ENCODE data around the gene PDGFRA.
A peak's percentile ranks its signal among the peaks of the same experiment; 100 is the strongest.
"Not testable (repeated sequence)": the region's sequence is repeated elsewhere in the genome, so short reads cannot be mapped to it uniquely, and the experiment has no call there.

PDGFRA gene

DNA sequence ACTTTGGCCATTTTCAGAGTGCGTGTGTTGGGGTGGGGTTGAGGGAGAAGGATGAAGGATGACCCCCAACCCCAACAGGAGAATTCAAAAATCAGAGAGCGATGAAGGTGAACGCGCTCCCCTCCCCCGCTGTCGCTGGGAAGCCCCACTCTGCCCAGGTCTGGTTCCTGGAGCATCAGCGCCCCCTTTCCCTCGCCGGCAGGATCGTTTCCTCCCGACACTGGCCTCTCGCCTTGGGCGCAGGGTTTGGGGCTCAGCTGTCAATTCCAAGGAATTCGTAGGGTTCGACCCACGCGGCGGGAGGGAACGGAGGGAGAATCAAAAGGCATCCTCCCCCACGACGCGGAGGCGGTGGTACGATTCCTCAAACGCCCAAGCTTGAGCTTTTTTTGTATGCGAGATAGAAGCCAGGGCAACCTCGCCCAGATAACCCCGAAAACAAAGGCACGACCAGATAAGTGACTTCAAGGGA lies 1.0 kb upstream of the PDGFRA start:
- peak in 1 of 2 donors; percentile 57 for DNase-seq

DNA sequence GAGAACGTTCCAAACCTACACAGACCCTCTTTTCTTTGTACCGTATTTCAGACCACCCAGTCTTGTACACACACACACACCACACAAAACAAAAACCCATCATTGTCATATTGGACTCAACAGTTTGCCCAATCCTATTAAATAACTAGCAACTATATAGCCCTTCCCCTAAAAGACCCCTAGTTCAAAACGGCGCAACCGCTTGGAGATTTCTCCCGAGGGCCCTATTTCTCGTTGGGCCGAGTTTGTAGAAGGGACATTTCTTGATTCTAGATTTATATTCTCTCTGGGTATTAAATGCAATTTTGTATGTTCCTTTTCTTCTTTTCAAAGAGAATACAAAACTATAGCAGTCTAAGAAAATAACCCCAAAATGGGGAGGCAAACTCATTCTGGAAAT lies 547 bp upstream of the PDGFRA start:
- no peak for DNase-seq

DNA sequence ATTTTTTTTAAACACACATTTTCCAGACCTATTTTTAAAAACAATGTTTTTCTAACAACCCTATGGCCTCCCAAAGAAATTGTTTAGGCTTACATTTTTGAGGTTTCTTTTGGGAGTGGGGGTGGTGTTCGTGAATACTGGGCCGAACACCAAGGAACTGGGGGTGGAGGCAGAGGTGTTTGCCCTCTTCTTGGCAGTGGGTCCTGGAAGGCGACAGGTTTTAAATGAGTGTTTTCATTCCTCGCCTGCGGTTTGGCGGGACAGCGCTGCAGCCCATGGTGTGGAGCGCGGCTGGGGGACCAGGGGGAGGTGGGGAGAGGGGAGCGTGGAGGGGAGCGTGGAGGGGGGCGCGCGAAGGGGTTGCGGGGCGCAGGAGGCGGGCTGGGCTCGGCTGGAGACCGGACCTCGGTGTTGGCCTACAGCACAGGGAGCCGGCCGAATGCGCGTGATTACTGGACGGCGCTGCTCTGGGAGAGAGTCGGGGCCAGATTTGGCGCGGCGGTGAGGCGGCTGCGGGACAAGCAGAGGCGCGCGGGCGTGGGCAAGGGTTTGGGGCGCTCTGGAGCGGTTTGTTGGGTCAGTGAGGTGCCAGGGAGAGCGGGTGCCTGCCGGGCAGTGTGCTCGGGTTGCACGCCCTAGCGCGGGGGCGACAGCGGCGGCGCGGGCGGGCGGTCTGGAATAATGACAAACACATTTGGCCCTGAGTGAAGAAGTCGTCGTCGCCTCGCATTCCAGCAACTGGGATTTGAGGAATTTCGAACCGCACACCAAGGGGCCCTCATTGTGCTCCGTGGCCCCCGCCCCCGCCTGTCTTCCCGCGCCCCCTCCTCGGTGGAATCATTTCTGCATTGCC lies 764 bp downstream of the PDGFRA start:
- no peak for DNase-seq

DNA sequence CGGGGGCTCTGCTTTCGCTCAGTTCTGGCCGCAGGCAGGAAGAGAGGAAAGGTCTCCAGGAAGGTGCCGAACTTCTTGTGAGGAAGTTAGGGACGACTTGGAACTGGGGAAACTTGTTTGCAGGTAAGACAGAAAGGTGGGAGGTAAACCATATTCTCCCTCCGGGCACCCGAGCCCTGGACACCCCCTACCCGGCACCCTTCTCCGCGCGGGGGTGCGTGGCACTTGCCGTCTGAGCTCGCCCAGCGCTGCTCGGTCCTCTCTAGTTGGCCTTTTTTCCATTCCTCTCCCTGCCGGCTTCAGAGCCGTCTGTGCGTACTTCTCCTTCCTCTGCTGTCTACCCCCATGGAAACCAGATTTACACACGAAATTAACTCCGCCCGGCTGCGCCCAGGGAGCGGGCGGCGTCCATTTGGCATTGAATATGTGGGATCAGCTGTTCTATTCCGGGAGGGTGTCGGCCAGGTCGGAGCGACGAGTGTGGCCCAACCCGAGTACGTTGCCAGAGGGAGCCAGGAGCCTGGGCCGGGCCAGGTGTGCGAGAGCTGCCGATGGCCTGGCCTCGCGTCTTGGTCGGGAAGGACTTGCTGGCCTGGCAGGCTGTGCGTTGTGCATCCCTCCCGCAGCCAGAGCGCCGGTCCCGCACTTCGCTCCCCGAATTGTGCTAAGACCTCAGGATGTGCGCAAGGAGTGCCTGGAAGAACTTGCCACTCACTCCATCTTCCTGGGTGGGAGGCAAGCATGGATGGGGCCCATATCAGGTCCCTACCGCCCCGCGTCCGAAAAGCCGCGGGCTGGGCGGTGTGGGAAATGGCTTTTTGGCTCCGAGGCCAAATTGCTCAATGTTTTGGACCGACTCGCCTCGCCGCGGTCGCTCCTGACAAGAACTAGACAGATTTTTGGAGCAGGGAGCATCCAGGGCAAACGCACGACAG lies 1.7 kb downstream of the PDGFRA start:
- no peak for DNase-seq

DNA sequence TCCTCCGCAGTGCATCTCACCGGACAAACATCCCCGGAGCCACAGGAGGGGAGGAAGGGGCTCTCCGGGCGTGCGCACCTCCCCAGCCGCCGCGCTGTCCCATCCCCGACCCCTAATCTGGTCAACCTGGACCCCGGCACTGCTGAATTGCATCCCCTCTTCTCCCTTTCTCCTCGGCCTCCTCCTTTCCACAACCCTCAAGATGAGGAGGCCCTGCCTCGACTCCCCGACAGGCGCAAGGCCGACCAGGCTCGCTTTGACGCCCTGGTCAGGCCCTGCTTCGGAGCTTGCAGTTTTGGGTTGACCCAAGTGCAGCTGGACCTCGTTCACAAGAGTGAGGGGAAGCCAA lies 2.3 kb downstream of the PDGFRA start:
- no peak for DNase-seq

DNA sequence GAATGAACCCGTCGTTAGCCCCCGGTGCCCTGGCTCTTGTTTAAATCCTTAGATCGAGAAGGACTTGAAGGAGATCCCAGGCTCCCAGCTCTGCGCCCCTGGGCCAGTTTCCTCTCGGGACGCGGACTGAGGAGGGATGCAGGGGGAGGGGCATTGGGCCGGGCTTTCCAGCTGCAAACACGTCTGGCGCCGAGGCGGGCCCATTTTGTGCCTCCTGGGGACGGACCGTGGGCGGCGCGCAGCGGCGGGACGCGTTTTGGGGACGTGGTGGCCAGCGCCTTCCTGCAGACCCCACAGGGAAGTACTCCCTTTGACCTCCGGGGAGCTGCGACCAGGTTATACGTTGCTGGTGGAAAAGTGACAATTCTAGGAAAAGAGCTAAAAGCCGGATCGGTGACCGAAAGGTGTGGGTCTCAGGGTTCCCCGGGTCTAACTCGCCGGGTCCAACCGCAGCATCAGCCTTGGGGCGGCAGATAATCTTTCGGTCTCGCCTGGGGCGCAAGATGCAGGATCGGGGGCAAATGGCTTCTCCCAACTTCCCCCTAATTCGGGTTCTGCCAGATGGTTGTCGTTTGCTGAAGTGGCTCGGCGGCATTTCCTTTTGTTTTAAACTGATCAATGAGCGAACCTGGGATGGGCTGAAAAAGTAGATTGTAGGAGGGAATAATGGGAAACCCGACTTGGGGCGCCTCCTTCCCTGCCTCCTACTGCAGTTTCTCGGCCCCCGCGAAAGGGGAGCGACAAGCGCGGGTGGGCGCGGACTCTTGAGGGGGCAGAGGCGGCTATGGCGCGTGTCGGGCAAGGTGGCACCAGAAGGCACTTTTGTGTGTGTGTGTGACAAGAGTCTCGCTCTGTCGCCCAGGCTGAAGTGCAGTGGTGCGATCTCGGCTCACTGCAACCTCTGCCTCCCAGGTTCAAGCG lies 2.9 kb downstream of the PDGFRA start:
- no peak for DNase-seq

DNA sequence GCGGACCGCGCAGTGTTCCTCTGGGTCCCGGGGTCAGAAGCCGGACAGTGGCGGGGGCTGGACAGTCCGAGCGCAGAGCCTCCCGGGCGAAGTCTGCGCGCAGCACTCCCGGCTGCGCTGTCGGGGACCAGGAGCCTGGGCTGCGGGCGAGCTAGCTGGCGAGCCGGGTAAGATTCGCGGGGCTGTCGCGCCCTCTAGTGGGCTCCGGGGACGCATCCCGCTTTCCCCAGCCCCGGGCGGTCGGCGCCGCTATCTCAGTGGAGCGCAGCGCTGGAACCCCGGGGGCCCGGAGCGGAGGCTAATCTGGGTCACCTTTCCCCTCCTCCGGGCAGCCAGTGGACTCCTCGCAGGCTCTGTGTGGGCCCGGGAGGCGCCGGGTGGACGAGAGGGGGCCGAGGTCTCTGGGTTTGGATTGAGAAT lies 4.2 kb downstream of the PDGFRA start:
- DNase-seq: peak; percentile 78 to 84

DNA sequence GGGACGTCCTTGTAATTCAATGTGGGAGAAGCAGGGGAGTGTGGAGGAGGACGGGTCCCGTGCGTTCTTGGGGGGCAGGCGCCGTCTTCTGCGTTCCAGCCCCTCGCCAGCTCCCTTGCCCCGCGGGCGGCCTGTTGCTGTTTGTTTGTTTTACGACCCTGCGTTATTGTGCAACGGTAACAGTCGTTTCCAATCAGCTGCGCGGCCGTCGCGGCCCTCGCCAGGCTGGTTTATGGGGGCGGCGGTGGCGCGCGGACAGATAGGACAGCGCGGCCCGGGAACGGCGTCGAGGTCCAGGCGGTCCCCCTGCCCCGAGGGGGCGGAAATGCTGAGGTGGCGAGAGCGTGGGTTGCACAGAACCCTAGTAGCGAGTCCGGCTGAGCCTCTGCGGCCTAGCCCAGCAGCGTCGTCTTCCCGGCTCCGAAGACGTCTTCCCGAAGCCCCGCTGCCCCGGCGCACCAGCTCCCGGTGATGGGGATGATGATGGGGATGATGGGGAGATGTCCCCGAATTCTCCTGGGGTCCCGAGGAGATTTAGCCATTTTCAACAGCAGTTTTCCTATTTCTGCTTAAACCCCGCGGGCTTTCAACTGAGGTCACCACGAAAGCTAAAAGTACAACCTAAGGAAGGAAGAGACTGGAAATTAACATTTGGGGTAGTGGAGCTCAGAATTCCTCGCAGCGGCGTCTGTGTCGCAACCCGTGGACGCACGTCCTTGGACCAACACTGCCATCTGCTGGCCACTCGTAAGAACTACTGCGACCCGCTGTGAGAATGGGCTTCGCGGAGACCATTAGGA lies 4.8 kb downstream of the PDGFRA start:
- peak; percentile 63 to 72 for DNase-seq

DNA sequence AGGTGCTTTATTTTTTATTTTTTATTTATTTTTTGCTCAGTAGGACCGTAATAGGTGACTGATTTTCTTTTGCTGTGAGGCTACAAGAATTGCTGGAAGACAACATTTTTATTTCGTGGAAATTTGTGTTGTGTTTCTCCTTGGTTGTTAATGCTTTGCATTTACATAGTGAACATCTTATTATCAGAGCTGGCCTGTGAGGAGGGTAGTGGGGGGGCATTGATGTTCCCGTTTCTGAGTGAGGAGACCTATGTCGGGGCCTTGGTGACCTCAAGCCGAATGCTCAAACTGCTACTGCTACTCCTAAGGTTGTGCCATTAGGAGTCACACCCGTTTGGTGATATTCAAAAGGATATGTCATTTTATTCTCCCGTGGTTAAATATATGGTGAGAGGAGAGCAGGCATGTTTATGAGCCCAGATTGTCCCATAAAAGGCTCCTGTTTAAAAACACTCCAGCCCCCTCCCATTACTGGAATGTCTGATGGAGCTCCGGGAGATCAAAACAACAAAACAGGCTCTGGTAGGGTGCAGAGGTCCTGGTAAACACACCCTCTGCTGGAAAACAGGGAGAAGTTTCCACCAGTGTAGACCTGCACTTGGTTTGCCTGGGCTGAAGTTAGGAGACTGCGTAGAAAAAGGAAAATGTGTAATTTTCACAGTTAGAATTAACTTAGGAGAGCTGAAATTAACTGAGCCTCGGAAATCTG lies 5.6 kb downstream of the PDGFRA start:
- no peak for DNase-seq

DNA sequence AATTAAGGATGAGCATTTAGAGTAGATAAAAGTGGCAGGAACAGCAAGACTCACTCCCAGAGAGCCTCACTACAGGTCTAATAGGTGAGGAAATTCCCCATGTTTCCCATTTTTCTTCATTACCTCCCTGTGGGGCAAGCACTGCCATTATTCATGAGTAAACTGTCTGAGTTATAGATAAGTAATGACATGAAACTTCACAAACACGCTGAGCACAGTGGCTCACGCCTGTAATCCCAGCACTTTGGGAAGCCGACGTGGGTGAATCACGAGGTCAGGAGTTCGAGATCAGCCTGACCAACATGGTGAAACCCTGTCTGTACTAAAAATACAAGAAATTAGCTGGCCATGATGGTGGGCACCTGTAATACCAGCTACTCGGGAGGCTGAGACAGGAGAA lies 7.2 kb downstream of the PDGFRA start:
- not testable (repeated sequence) for DNase-seq

DNA sequence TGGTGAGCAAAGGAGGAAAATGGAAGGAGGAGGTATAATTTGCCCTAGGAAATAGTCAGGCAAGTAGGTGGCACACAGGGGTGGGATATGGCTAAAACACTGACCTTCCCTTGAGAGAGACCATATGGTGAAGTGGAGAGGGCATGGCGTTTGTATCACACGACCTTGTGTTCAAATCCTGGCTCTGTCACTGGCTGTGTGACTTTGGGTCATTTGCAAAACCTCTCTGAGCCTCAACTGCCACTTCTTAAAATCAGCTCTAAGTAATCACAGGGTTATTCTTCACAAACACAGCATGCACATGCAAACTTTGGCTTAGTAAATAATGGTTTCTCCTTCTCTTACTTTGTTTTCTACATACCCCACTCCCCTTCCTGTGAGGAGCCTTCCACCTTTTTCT lies 8.7 kb downstream of the PDGFRA start:
- no peak for DNase-seq

DNA sequence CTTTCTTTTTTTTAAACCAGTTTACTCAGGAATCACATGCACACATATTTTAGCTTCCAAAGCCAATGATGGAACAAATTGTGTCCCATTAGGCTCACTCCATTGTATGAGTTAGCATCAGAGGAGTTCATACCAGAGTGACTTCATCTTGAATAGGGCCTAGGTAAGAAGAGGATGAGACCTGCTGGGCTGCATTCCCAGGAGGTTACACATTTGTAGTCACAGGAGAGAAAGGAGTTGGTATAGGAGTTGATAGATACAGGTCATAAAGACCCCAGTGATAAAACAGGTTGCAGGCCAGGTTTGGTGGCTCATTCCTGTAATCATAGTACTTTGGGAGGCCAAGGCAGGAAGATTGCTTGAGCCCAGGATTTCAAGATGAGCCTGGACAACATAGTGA lies 9.3 kb downstream of the PDGFRA start:
- DNase-seq: no peak

DNA sequence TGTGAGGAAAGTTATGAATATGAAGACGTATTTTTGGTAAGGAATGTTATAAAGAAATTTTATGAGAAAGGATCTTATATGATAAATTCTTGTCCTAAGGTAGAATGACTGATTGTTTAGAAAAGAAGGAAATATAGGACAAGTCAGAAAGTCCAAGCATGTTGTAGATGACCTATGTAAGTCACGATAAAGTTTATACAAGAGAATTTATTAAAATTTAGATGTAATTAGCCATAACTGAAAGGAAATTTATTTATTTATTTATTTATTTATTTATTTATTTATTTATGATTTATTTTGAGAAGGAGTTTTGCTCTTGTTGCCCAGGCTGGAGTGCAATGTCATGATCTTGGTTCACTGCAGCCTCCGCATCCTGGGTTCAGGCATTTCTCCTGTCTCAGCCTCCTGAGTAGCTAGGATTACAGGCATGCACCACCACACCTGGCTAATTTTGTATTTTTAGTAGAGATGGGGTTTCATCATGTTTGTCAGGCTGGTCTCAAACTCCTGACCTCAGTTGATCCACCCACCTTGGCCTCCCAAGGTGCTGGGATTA lies 12.3 kb downstream of the PDGFRA start:
- DNase-seq: not testable (repeated sequence)

DNA sequence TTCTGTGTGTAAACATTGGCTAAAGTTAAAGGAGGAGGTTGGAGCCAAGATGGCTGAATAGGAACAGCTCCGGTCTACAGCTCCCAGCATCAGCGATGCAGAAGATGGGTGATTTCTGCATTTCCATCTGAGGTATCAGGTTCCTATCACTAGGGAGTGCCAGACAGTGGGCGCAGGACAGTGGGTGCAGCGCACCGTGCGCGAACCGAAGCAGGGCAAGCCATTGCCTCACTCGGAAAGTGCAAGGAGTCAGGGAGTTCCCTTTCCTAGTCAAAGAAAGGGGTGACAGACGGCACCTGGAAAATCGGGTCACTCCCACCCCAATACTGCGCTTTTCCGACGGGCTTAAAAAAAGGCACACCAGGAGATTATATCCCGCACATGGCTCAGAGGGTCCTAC lies 14.4 kb downstream of the PDGFRA start:
- not testable (repeated sequence) for DNase-seq

DNA sequence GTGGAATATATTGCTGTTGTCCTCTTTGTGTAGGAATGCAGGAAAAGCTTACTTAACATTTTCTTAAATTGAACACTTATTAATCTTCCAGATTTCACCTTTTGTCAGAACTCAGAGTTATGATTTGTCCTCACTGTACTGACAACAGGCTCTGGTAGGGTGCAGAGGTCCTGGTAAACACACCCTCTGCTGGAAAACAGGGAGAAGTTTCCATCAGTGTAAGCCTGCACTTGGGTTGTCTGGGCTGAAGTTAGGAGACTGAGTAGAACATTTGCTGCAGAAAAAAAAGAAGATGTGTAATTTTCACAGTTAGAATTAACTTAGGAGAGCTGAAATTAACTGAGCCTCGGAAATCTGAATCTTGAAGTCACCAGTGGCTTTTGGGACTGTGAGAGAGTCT lies 23.2 kb downstream of the PDGFRA start:
- DNase-seq: not testable (repeated sequence)

DNA sequence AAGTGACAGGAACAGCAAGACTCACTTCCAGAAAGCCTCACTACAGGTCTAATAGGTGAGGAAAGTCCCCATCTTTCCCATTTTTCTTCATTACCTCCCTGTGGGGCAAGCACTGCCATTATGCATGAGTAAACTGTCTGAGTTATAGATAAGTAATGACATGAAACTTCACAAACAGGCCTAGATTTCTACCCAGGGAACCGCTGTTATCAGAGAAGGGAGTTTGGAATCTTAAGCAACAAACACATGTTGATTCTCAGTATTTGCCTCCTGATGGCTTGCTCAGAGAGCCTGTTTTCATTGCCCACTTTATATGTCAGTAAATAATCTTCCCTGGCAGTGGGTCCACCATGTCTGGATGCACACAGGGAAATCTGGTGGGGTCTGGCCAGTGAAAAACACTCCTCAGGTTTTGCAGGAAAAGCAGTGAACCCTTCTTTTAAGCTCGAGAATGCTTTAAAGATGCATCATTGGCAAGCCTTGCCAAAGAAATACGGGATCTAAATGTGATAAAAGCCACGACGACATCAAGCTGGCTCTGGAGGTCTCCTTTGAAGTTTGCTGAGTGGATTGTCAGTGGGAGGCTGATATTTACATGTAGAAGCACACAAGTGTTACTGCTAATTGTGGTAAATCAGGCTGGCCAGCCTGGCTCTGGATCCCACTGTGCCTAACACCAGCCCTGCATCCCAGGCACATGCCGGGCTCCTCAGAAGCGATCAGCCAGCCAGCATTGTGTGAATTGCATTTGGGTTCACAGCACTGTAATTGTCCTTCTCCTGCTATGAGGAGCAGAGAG lies 25.2 kb downstream of the PDGFRA start:
- no peak for DNase-seq

DNA sequence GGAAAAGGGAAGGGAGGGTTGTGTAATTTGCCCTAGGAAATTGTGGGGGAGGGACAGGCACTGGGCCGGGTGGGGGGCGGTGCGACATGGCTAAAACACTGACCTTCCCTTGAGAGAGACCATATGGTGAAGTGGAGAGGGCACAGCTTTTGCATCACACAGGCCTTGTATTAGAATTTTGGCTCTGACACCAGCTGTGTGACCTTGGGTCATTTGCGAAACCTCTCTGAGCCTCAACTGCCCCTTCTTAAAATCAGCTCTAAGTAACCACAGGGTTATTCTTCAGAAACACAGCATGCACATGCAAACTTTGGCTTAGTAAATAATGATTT lies 25.8 kb downstream of the PDGFRA start:
- no peak for DNase-seq

DNA sequence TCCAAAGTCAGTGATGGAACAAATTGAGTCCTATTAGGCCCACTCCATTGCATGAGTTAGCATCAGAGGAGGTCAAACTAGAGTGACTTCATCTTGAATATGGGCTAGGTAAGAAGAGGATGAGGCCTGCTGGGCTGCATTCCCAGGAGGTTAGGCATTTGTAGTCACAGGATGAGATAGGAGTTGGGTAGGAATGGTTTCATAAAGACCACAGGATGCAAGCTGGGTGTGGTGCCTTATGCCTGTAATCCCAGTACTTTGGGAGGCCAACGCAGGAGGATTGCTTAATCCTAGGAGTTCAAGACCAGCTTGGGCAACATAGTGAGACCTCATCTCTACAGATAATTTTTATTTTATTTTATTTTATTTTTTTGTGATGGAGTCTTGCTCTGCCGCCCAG lies 26.8 kb downstream of the PDGFRA start:
- no peak for DNase-seq

DNA sequence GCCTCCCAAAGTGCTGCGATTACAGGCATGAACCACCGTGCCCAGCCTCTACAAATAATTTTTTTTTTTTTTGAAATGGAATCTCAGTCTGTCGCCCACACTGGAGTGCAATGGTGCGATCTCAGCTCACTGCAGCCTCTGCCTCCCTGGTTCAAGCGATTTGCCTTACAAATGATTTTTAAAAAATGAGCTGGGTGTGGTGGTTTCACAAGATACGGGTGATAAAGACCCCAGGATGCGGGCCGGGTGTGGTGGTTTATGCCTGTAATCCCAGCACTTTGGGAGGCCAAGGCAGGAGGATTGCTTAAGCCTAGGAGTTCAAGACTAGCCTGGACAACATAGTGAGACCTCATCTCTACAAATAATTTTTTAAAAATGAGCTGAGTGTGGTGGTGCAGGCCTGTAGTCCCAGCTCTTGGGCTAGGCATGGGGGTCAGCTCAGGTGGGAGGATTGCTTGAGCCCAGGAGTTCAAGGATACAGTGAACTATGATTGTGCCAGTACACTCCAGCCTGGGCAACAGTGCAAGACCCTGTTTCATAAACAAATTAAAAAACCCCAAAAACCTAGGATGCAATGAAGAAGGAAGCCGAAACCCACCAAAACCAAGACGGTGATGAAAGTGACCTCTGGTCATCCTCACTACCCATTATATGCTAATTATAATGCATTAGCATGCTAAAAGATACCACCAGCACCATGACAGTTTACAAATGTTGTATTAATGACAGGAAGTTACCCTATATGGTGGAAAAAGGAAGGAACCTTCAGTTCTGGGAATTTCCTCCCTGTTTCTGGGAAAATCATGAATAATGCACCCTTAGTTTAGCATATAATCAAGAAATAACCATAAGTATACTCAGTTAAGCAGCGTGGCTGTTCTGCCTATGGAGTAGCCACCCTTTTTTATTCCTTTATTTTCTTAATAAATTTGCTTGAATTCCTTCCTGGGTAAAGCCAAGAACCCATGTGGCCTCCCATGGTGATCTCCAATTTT lies 27.7 kb downstream of the PDGFRA start:
- no peak for DNase-seq
